ENCODE measurements around the gene UGP2. TPM values are rescaled to one million over a fixed set of nuclear protein-coding genes. Genes with fewer than 3 reads are reported as not detected.

UGP2 gene
- total RNA-seq, 1 experiment from 2014 or later, result 883 TPM

DNA sequence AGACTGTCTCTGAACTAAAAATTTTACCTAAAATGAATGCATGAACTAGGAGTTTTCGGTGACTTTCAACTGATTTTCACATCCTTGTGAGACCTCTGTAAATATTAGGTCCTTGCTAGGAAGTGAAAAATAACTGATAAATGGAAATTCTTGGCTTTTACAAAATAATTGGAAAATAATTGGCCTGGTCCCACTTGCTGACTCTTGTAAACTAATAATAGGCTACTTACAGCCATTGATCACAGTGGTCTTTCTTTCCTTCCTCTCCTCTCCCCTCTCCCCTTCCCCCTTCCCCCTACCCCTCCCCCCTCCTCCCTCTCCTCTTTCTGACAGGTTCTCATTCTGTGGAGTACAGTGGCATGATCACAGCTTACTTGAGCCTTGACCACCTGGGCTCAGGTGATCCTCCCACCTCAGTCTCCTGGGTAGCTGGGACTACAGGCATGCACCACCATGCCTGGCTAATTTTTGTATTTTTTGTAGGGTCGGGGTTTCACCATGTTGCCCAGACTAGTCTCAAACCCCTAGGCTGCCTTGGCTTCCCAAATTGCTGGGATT lies 38.3 kb downstream of the UGP2 start:
- Histone ChIP-seq H3K4me1 (ENCODE audit: insufficient read depth, low read length) (peaks cover 2% of the 10 kb centered on the region; the same call in 1 of the 2 replicates), H3K23me2 (ENCODE audit: insufficient read length, low read depth, low read length, poor library complexity, severe bottlenecking) (no peaks in the 10 kb centered on the region), H3K18ac (ENCODE audit: insufficient read length, low read depth, low read length) (no peak overlapping the region), H3K27me3 (ENCODE audit: insufficient read depth, low read length) (no peaks in the 10 kb centered on the region), H2BK12ac (ENCODE audit: insufficient read length, low read depth, low read length) (no peak overlapping the region), H3K56ac (ENCODE audit: insufficient read length, low read depth, low read length) (no peak overlapping the region), H3K27ac (ENCODE audit: insufficient read length, low read depth, low read length) (no peak overlapping the region), H3K4ac (ENCODE audit: low read depth, low read length) (no peak overlapping the region), H3K9me3 (ENCODE audit: control insufficient read depth, low read depth, low read length) (no peaks in the 10 kb centered on the region), H3K23ac (ENCODE audit: insufficient read length, low read depth, low read length) (no peak overlapping the region), H3K79me2 (ENCODE audit: insufficient read depth, low read length) (peaks cover 12% of the 10 kb centered on the region; the same call in 1 of the 2 replicates), H2AK5ac (ENCODE audit: insufficient read length, low read length) (no peak overlapping the region), H2AFZ (ENCODE audit: low read length) (no peak overlapping the region), H2BK5ac (ENCODE audit: insufficient read length, low read length) (no peak overlapping the region), H3K4me2 (ENCODE audit: insufficient read depth, insufficient read length, low read length) (no peak overlapping the region), H4K20me1 (ENCODE audit: control insufficient read depth, insufficient read depth, insufficient read length) (no peaks in the 10 kb centered on the region), H2BK120ac (ENCODE audit: low read depth, low read length, poor library complexity, severe bottlenecking) (no peak overlapping the region), H3K79me1 (ENCODE audit: insufficient read depth, low read depth, low read length, poor library complexity, severe bottlenecking) (peaks cover 8% of the 10 kb centered on the region), H4K5ac (ENCODE audit: insufficient read length, low read depth, low read length) (no peak overlapping the region), H3K9ac (ENCODE audit: extremely low read depth, insufficient read length, low read length) (no peak overlapping the region), H2BK15ac (ENCODE audit: low read depth, low read length) (no peak overlapping the region), H3T11ph (ENCODE audit: low read length) (no peak overlapping the region), H2BK20ac (ENCODE audit: low read depth, low read length, poor library complexity, severe bottlenecking) (no peak overlapping the region), H3K14ac (ENCODE audit: insufficient read depth, low read length) (no peak overlapping the region), H4K8ac (replicated peaks; ENCODE audit: insufficient read length, low read depth, low read length) (no peak overlapping the region), H4K91ac (ENCODE audit: insufficient read length, low read depth, low read length) (no peak overlapping the region)
- DNase-seq, result no peak
- Mint-ChIP-seq H3K36me3 (ENCODE audit: insufficient read depth in 1 of 3, low read depth in 3 of 3) (peaks cover 53 to 83% (median 80%) of the 10 kb centered on the region in 3 experiments), H3K4me3 (peak overlapping the region in 1 of 2 experiments; percentile 49; a peak in 1 of 5 replicates), H3K4me1 (peaks cover 61 to 83% of the 10 kb centered on the region in 2 experiments), H3K9me3 (no peaks in the 10 kb centered on the region), H3K27ac (peak overlapping the region in 2 of 3 experiments; percentile 65 to 72; a peak in 5 of 7 replicates), H3K27me3 (ENCODE audit: low read depth) (no peaks in the 10 kb centered on the region)
- TF ChIP-seq, protein P1, sequence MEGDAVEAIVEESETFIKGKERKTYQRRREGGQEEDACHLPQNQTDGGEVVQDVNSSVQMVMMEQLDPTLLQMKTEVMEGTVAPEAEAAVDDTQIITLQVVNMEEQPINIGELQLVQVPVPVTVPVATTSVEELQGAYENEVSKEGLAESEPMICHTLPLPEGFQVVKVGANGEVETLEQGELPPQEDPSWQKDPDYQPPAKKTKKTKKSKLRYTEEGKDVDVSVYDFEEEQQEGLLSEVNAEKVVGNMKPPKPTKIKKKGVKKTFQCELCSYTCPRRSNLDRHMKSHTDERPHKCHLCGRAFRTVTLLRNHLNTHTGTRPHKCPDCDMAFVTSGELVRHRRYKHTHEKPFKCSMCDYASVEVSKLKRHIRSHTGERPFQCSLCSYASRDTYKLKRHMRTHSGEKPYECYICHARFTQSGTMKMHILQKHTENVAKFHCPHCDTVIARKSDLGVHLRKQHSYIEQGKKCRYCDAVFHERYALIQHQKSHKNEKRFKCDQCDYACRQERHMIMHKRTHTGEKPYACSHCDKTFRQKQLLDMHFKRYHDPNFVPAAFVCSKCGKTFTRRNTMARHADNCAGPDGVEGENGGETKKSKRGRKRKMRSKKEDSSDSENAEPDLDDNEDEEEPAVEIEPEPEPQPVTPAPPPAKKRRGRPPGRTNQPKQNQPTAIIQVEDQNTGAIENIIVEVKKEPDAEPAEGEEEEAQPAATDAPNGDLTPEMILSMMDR (conservative IDR thresholded peaks at IDR 0.05), result no peak
- no CpG with 5 or more reads among the region's 2 CpGs for WGBS (ENCODE audit: extremely low coverage, insufficient read length, low lambda C conversion rate)

All from H9 (cell line).